Inflammatory macrophage (primary cell): ENCODE results near the gene NUDC.
A peak's percentile ranks its signal among the peaks of the same experiment; 100 is the strongest.

ENCODE experiments used
- DNase-seq, 2 donors: peaks; one replicate each; pipeline ENCODE4 v3.0.0-alpha.2; 2020 to 2022

NUDC gene

DNA sequence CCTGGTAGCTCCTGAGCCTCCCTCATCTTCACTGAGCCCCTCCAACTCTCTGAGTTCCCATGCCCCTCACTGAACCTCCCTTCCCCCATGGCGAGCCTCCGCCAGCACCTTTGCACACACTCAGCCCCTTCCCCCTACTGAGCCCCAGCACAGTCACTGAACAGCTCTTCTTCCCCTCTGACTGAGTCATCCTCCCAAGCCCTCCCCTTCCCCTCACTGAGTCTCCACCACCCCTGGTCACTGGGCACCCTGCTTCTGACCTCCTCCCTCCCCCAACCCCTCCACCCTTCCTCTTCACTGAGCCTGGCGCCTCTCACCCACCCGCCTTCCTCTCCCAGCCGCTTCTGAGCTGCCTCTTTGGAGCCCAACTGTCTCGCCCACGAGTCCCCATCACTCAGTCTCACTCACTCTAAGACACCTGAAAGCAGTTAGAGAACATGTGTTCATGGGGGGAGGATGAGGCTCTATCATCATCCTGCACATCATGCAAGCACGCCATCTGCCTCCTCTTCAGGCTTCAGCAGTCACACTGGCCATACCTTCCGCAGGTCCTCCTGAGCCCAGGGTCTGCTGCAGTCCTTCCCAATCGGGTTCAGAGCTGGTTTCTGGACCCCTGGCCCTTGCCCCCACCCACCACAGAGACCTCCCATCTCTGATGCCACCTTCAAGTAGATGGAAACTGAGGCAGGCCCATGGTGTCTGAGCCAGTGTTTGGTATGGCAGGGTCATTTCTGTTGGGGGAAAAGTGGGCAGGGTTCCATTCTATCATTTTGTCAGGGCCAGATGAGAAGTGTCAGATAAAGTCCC, 70.0 kb downstream of the NUDC start:
- DNase-seq, result peak; percentile 52 to 60

DNA sequence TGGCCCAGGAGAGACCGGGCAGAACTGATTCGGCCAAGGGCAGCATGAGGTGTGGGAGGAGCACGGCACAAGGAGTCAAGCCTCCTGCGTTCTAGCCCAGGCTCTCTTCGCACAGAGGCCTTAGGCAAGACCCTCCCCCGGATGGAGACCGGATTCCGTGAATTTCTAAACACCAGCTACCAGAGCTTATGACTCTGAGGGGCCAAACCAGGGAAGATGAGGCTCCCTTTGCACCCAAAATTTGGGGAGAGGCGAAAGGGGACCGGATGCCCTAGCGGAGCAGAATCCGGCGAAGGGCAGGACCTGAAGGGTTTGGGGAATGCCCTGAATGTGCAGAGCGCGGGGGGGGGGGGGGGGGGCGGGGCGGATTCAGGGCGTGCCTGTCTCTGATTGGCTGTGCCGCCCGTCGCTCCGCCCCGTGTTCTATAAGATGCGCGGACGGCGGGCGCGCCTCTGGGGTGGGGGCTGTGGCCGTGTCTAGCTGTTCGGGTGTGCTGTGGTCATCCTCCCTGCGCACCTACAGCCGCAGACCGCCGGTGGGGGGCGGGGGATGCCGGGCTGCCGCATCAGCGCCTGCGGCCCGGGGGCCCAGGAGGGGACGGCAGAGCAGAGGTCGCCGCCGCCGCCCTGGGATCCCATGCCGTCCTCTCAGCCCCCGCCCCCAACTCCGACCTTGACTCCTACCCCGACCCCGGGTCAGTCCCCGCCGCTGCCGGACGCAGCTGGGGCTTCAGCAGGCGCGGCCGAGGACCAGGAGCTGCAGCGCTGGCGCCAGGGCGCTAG, 71.9 kb downstream of the NUDC start, which contains the start of gene TRNP1:
TSS of gene TRNP1 (plus strand) at position 456 of the 783 bp plus-strand sequence. CDS start at position 551, 95 bp downstream.
- peak; percentile 27 to 48 for DNase-seq

DNA sequence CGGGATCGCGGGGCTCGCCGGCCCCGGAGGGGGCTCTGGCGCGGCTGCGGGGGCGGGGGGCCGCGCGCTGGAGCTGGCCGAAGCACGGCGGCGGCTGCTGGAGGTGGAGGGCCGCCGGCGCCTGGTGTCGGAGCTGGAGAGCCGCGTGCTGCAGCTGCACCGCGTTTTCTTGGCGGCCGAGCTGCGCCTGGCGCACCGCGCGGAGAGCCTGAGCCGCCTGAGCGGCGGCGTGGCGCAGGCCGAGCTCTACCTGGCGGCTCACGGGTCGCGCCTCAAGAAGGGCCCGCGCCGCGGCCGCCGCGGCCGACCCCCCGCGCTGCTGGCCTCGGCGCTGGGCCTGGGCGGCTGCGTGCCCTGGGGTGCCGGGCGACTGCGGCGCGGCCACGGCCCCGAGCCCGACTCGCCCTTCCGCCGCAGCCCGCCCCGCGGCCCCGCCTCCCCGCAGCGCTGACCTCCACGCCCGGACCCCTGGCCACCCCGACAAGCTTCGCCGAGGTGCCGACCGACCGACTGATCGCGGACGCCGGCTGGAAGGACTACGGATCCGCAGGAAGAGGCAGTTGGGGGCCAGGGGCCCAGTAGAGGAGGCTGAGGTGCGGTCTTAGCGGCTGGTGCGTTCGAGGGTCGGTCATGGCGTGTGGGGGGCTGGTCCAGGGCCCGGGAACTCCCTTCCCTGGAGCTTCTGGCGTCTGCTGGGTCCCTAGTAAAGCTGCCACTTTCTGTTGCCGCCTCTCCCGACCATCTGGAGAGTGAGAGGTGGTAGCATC, 72.7 kb downstream of the NUDC start:
- DNase-seq, result no peak

DNA sequence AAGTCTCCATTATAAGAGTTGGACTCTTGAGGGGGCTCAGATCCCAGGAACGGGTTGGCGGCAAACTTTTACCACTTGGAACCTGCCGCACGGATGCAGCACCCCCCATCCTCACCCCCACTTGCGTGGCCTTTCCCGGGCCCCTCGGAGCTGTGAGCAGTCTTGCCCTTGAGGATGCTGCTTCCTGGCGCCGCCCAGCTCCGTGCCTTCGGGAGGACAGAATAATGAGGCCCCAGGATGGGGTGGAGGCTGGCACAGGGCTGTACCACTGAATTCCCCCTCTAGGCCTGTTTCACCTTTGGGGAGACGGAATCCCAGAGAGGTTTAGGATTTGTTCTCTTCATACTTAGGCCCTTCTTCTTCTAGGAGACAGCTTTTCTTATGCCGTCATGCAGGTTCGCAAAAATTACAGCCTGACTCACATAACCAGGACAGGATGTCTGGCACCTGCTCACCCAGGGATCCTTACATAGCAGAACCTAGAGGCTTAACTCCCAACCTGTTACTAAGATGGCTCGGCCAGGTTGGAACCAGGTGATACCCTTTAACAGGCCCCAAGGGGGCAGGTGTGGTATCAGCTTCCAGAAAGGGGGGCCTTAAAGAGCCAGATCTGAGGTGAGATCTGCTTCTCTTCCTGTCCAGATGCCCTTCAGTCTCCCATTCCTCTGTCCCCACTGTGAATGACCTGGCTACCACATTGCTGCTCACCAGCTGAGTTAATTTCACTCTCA, 73.4 kb downstream of the NUDC start:
- no peak for DNase-seq

DNA sequence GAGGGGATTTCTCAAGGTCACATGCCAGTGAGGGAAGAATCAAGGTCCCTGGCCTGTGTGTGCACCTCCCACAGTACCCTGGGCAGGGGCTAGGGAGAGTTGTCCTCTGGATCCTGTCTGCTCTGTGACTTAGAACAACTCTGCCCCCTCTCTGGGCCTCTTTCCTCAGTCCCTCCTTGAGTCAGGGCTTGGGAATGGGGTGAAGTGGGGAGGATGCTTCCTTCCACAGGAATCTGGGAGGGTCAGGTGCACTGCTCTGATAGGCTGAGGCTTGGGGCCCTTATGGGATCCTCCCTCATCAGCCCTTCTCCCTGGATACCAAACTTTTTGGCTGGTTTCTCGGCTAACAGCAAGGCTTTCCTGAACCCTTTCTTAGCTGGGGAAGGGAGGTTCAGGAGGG, 74.5 kb downstream of the NUDC start:
- DNase-seq, result no peak
